BLaER1 (cell line): ENCODE data around the gene FPGT.
"Not testable (repeated sequence)": the region's sequence is repeated elsewhere in the genome, so short reads cannot be mapped to it uniquely, and the experiment has no call there.

Source experiments
- H3K27ac ChIP-seq: shearing (Covaris generic); formaldehyde crosslinking; 2 replicates; pipeline ENCODE4 v1.8.1; 2022
- H3K27me3 ChIP-seq: shearing (Covaris generic); formaldehyde crosslinking; 2 replicates; pipeline ENCODE4 v1.8.1; 2022
- H3K36me3 ChIP-seq: shearing (Covaris generic); formaldehyde crosslinking; 2 replicates; pipeline ENCODE4 v1.8.1; 2022
- H3K4me1 ChIP-seq: shearing (Covaris generic); formaldehyde crosslinking; 2 replicates; pipeline ENCODE4 v1.8.1; 2022
- H3K4me2 ChIP-seq: shearing (Covaris generic); formaldehyde crosslinking; 2 replicates; pipeline ENCODE4 v1.8.1; 2022
- H3K4me3 ChIP-seq: shearing (Covaris generic); formaldehyde crosslinking; 2 replicates; pipeline ENCODE4 v1.8.1; 2022
- H3K9ac ChIP-seq: shearing (Covaris generic); formaldehyde crosslinking; 2 replicates; pipeline ENCODE4 v1.8.1; 2022
- H3K9me3 ChIP-seq: shearing (Covaris generic); formaldehyde crosslinking; 2 replicates; pipeline ENCODE4 v1.8.1; 2022
- H4K20me1 ChIP-seq: shearing (Covaris generic); formaldehyde crosslinking; 2 replicates; pipeline ENCODE4 v1.8.1; 2022
- Cebpa-rat ChIP-seq: shearing (Covaris generic); IDR thresholded peaks from 2 replicates; pipeline ENCODE4 v1.8.1; 2022

The FPGT gene

DNA sequence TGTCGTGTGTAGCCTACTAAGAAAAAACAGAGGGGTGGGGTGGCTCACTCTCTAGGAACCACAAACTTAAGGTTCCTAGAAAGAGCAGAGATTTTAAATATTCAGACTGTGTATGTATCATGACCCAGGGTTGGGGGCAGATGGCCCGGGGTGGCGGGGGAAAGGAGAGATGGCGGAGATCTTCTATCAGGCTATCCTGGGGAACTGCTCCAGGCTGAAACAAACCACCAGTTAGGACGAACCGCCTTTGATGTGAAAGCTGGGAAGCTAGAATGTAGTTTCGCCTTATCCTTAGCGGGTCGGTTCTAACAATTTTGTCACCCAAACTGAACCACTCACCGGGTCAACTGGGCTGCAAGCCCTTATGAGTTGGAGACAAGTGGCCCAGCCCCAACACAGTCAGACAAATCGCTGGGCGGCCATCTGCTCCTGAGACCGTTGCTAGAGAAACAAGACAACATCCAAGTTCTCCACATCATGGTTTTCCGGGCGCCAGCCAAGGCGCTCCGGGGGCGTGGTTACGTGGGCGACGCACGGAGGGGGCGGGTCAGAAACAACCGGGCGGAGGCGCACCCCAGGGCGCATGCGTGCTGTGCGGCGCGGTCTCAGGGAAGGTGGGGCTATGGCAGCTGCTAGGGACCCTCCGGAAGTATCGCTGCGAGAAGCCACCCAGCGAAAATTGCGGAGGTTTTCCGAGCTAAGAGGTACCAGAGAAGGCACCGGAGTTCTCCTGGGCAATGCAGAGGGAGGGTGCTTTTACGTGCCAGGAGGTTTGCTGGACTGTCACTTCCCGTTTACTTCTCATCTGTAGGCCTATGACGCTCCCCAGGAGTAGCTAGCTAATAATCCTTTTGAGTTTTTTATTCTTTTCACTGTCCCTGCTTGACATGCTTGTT lies at the start of gene FPGT, which contains the start of gene LRRIQ3:
TSS of gene FPGT (plus strand) at position 586 of the 896 bp plus-strand sequence. CDS start at position 623, 37 bp downstream.
TSS of gene LRRIQ3 (minus strand) at position 520 of the 896 bp plus-strand sequence. CDS start 14,492 bp downstream, outside the sequence.
- Histone ChIP-seq H3K27ac (peak within 1 kb of the TSS; percentile 68), H3K4me2 (peak within 1 kb of the TSS; percentile 84), H3K9me3 (no peaks in the 10 kb centered on the region), H4K20me1 (no peaks in the 10 kb centered on the region), H3K27me3 (no peaks in the 10 kb centered on the region), H3K36me3 (0 out of 2 replicates have a peak, but pooled peaks cover 3% of the 10 kb centered on the region), H3K9ac (peak within 1 kb of the TSS; percentile 75), H3K4me3 (peak within 1 kb of the TSS; percentile 69), H3K4me1 (peaks cover 12% of the 10 kb centered on the region)
- no peak for TF ChIP-seq Cebpa-rat

DNA sequence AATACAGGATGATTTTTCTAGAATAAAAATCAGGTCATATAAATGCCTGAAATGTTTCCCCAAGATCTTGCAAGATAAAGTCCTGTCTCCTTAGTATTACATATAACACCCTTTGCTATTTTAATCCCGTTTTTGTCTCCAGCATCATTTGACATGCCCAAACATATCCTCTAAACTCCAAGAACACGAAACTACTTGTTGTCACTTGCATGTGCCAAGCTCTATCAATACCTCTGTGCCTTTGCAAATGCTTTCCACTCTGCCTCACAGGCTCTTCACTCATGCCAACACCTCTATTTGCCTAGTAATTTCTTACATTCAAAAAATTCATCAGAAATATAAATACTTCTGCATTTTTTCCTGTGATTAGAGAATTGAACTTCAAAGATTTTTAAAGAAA lies 38.0 kb upstream of the FPGT start:
- no peaks in the 10 kb centered on the region for H3K36me3 ChIP-seq
- H3K4me2 ChIP-seq = no peak overlapping the region
- no peaks in the 10 kb centered on the region for H4K20me1 ChIP-seq
- no peaks in the 10 kb centered on the region for H3K27me3 ChIP-seq
- no peak overlapping the region for H3K4me3 ChIP-seq
- no peaks in the 10 kb centered on the region for H3K9me3 ChIP-seq
- no peak for TF ChIP-seq Cebpa-rat
- H3K9ac ChIP-seq = no peak overlapping the region
- H3K4me1 ChIP-seq = no peaks in the 10 kb centered on the region
- no peak overlapping the region for H3K27ac ChIP-seq

DNA sequence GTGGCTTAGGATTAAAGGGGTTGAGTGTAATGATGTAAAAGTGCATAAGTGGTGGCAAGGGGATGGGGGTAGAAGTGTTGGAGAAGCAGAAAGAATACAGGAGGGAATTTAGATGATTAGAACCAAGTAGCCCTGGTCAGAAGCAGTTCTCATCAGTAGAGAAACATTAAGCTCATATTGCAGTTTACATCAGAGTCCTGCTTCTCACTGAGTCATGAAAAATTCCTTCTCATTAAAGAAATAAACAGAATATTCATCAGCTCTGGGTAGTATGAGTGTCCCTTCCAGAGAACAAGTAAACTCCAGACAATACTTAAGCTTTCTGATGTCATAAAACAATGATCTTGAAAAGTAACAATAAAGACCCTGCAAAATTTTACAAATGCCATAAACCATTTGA lies 36.5 kb upstream of the FPGT start:
- Histone ChIP-seq H3K9me3 (no peaks in the 10 kb centered on the region), H3K9ac (no peak overlapping the region), H3K27me3 (no peaks in the 10 kb centered on the region), H3K4me2 (no peak overlapping the region), H3K27ac (no peak overlapping the region), H3K4me1 (no peaks in the 10 kb centered on the region), H3K4me3 (no peak overlapping the region), H3K36me3 (no peaks in the 10 kb centered on the region), H4K20me1 (no peaks in the 10 kb centered on the region)
- no peak for TF ChIP-seq Cebpa-rat

DNA sequence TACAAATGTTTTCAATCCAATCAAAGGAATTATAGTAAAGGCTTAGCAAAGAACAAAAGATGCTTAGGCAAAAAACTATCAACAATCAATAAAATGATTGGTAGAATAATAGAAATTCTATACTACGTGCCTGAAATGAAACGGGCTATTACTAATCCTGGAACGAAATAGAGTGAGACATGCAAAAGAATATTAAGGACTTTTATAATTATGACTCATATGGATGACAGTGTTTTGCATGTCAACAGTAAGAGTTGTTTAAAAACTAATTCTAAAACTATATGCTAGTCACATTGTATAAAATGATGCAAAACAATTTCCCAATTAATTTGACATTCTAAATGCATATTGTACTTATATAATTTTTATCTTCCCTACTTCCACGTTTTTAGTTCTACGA lies 35.7 kb upstream of the FPGT start:
- Histone ChIP-seq H3K4me1 (no peaks in the 10 kb centered on the region), H4K20me1 (no peaks in the 10 kb centered on the region), H3K27me3 (no peaks in the 10 kb centered on the region), H3K27ac (no peak overlapping the region), H3K4me3 (no peak overlapping the region), H3K36me3 (no peaks in the 10 kb centered on the region), H3K4me2 (no peak overlapping the region), H3K9ac (no peak overlapping the region), H3K9me3 (no peaks in the 10 kb centered on the region)
- no peak for TF ChIP-seq Cebpa-rat

DNA sequence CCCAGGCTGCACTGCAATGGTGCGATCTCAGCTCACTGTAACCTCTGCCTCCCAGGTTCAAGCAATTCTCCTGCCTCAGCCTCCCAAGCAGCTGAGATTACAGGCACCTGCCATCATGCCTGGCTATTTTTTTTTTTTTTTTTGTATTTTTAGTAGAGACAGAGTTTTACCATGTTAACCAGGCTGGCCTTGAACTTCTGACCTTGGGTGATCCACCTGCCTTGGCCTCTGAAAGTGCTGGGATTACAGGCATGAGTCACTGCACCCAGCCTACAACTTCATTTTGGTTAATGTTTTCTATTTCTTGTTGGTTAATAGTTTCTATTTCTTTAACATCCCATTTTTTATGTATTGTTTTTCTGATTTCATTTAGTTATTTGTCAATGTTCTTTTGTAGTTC lies 23.6 kb upstream of the FPGT start:
- not testable (repeated sequence) for H3K4me1 ChIP-seq, H3K36me3 ChIP-seq, H4K20me1 ChIP-seq, H3K4me2 ChIP-seq, H3K27ac ChIP-seq, H3K27me3 ChIP-seq, H3K9ac ChIP-seq, H3K4me3 ChIP-seq
- peaks cover 18% of the 10 kb centered on the region for H3K9me3 ChIP-seq

DNA sequence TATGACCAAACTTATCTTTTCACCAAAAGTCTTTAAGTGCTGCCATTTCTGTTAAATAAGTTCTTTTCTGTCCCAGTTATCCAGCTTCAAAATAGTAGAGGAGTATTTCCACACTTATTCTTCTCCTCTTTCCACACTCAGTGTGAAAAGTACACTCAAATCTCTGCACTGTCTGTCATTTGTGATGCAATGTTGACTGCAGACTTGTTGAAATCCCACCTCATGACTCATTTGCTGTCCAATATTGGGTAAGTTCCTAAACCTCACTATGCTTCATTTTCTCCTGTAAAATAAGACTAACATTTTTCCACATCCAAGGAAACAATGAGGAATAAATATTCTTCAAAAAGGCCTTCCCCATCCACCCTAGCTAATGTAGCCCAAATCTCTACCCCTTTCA lies 17.6 kb upstream of the FPGT start:
- Histone ChIP-seq H4K20me1 (no peaks in the 10 kb centered on the region), H3K27ac (no peak overlapping the region), H3K4me2 (no peak overlapping the region), H3K4me1 (no peaks in the 10 kb centered on the region), H3K9ac (no peak overlapping the region), H3K36me3 (no peaks in the 10 kb centered on the region), H3K9me3 (no peaks in the 10 kb centered on the region), H3K27me3 (no peaks in the 10 kb centered on the region), H3K4me3 (no peak overlapping the region)
- TF ChIP-seq Cebpa-rat = no peak

DNA sequence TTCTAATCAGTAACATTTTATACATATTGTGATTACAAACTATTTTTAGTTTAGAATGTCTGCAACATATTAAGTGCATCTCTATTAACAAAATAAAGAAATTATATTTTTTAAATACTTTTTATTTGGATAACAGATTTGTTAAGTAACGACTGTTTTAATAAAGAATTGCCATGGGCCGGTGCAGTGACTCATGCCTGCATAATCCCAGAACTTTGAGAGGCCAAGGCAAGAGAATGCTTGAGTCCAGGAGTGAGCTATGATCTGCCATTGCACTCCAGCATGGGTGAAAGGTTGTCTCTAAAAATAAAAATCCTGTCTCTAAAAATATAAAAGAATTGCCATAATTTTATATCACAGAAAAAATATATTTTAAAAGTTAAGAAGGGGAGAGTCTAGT lies 4.1 kb upstream of the FPGT start:
- Histone ChIP-seq H3K36me3 (no peaks in the 10 kb centered on the region), H3K27me3 (no peaks in the 10 kb centered on the region), H3K27ac (no peak overlapping the region), H3K4me3 (no peak overlapping the region), H3K4me2 (no peak overlapping the region), H4K20me1 (no peaks in the 10 kb centered on the region), H3K9me3 (peaks cover 4% of the 10 kb centered on the region; the same call in 1 of the 2 replicates), H3K4me1 (peaks cover 3% of the 10 kb centered on the region), H3K9ac (no peak overlapping the region)
- no peak for TF ChIP-seq Cebpa-rat

DNA sequence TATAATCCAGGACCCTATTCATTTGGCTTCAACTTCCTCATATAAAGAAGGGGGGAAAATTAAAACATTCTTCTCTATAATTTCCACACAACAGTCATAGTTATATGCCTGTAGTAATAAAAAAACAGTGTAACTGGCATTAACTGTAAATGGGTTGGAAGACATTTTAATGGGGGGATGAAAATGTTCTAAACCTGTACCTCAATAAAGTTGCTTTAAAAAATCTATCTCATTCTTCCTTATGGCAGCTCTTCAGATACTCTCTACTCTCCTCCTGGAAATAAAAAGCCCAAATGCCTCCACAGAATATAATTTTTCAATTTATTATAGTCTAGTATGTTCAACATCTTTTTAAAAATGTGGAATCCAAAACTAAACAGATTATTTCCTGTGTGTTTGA lies 2.7 kb upstream of the FPGT start:
- H4K20me1 ChIP-seq = no peaks in the 10 kb centered on the region
- H3K36me3 ChIP-seq = no peaks in the 10 kb centered on the region
- H3K4me3 ChIP-seq = no peak overlapping the region
- H3K9me3 ChIP-seq = no peaks in the 10 kb centered on the region
- TF ChIP-seq Cebpa-rat = no peak
- H3K4me2 ChIP-seq = no peak overlapping the region
- H3K27me3 ChIP-seq = no peaks in the 10 kb centered on the region
- no peak overlapping the region for H3K27ac ChIP-seq
- H3K9ac ChIP-seq = no peak overlapping the region
- peaks cover 12% of the 10 kb centered on the region for H3K4me1 ChIP-seq

DNA sequence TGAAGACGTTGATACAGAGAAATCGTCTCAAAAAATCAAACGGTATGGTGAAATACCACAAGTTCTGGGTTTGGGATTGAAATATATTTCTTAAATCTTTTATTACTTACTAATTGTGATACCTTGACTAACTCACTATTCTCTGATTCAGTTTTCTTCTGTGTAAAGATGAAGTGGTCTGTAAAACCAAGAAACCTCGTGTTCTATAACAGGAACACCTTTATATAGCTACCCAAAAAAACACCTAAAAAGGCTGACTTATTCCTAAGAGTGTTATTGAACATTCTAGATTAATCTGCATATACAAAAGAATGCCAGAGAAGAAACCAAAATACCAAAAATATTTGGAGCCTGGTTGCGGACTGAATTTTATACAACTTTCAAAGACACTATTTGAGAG lies 787 bp upstream of the FPGT start:
- Histone ChIP-seq H3K27me3 (no peaks in the 10 kb centered on the region), H3K9ac (0 out of 2 replicates have a peak overlapping the region, but pooled peaks have one; percentile 45), H3K36me3 (0 out of 2 replicates have a peak, but pooled peaks cover 3% of the 10 kb centered on the region), H3K4me3 (peak overlapping the region; percentile 69), H3K4me2 (peak overlapping the region; percentile 84), H3K9me3 (no peaks in the 10 kb centered on the region), H4K20me1 (no peaks in the 10 kb centered on the region), H3K27ac (no peak overlapping the region), H3K4me1 (peaks cover 12% of the 10 kb centered on the region)
- TF ChIP-seq Cebpa-rat = no peak

DNA sequence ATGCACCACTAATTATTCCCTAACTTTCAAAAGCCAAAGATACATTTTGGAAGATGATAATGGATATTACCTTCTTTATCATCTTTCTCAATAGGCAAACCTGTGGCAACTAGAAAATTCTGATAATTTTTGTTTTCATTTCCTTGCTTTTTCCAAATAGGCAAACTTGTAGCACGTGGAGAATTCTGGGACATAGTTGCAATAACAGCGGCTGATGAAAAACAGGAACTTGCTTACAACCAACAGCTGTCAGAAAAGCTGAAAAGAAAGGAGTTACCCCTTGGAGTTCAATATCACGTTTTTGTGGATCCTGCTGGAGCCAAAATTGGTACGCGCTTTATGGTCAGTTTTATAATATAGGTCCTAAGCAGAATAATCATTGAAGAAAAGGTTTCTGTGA lies 1.5 kb downstream of the FPGT start:
- Histone ChIP-seq H3K4me3 (no peak overlapping the region), H3K27ac (no peak overlapping the region), H4K20me1 (no peaks in the 10 kb centered on the region), H3K9ac (no peak overlapping the region), H3K36me3 (0 out of 2 replicates have a peak, but pooled peaks cover 3% of the 10 kb centered on the region), H3K27me3 (no peaks in the 10 kb centered on the region), H3K9me3 (no peaks in the 10 kb centered on the region), H3K4me2 (peak overlapping the region; percentile 84), H3K4me1 (peaks cover 12% of the 10 kb centered on the region)
- TF ChIP-seq Cebpa-rat = no peak
